OCI-M2 (cell line): ENCODE data around the gene GPR87.

ENCODE experiments used
- DNase-seq: peaks from one replicate; lab custom pipeline; 2025; ENCODE audit not compliant: unreplicated experiment; lab: John Stamatoyannopoulos, UW

Gene GPR87

DNA sequence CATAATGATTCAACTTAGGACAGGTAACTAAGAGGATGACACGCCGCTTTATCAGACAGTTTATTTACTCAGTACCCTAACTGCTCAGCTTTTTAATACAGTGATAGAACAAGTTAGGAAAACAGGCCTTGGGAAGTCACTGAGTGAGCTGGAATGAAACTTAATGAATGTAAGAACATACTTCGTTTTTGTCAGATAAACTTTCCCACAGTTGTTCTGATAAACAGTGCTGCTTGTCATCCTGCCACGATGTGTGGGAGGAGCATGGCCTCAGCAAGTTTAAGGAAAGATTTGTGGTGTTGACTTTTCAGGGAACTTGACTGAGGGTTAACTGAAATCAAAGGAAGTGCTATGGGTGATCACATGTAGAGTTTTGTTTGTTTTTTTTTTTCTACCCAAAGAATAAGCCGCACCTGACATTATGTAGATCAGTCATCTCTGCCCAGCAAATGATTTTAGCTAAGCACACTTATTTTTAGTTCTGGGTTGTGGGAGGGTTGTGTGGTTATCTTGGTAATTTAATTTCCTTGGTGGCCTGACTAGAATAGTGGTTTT is 32.6 kb downstream of the GPR87 start:
- DNase-seq: no peak

DNA sequence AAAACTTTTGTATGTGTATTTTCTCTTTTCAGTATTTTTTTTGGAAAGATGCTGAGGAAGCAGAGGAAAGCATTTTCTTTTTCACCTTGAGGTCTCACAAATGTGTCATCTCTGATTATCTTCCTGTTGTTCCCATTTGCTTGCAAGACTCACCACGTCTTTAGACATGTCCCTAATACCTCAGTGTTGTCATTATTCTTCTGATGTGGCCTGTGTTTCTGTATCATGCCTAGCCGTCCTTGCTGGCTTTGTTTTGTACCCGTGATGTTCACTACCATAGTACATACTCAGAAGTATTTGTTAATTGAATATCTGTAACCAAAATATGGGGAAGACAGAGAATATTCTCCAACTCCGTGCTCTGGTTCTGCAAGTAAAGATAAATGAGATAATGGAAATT is 33.2 kb downstream of the GPR87 start:
- DNase-seq: no peak

DNA sequence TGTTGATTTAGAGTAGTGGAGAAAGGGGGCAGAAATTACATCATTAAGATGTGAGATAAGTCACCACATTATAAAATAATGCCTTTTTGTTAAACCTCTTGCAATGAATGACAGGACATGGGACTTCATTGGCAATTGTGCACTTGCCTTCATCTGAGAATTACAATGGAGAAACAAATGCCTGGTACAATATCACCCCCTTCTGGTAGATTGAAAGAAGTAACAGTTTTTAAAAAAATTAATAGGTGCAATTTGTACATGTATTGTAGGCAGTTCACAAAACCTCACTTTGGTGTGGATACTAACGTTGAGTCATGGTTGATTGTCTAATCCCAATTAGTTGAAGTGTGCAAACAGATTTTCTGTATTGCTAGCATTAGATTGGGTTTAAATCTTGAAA is 33.7 kb downstream of the GPR87 start:
- no peak for DNase-seq

DNA sequence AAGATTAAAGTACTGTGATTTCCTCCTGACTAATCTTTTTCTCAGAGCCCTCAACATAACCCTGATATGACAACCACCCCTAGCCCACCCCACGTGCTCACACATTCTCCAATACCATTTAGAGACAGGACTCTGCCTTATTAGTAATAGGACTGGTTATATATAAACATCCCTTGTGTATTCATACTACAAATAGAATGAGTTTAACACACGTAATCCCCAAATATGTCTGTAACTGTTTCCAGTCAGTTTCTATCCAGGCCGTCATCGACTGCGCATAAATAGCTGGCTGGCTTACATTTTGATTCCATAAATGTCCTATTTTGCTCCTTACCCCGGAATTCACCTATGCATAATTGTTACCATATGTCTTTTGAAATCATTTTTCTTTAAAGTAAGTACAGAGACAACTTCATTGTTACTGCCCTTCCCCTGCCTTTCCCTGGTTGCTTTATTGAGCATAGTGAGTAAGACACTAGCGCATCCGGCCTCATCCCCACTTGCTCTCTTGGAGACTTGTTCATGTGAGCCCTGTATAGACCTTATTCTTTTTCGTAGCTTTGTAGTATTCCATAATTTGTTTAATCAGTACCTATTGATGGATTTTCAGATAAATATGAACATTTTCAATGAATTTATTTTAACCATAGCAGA is 34.8 kb downstream of the GPR87 start:
- no peak for DNase-seq

DNA sequence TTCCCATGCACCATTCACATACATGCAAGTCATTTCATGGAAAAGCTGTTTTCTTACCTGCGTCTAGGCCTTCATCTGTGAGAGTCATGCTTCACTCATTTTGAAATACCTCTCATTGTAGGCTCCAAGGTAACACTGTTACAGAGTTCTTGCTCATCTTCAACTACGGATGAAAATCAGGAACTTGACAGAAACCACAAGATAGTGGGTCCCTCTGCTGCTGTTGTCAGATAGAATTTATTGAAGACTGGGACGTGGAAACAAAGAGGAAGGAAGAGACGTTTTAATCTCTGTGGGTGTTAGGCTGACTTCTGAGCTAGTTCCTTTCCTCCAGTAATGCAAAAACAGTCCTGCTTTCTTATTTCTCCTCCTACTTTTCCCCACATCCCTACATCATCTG is 38.4 kb downstream of the GPR87 start, which contains the start of gene P2RY14:
P2RY14 (minus strand) TSS at position 313 of the 400 bp plus-strand sequence. CDS start 64,226 bp downstream, outside the sequence.
- DNase-seq: no peak

DNA sequence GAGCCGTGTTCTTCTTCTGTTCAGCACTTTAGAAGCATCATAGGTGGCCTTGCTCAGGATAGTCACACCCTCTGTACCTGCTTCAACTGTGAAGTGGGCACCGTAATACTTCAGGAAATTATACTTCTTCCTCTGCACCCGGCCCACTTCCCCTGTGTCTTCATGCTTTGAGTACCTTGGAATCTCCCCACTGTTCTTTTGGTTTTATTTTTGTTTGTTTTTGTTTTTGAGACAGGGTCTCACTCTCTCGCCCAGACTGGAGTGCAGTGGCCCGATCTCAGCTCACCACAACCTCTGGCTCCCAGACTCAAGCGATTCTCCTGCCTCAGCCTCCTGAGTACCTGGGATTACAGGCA is 40.0 kb downstream of the GPR87 start:
- no peak for DNase-seq

DNA sequence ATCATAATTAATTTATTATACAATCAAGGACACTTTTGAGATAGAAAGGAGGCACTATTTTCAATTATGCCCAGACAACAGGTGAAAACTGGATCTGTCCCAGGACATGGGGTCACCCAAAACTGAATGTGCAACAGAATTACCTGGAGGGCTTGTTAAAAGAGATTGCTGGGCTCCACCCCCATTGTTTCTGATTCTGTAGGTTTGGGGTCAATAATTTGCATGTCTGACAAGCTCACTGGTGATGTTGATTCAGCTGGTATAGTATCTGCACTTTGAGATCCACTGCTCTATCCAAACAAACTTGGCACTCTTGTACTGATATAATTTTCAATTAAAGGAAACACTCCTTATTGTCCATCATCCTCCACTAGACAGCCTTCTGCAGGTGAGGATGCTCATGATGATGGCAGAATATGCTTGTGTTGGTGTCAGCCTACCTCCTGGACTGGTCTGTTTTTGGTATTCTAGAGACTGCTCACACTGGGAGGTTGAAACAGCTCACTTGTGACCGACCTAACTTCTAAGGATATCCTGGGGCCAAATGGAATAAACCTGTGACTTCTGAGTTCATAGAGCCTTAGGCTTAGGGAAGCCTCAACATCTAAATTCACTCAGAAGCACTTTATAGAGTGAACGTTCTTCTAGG is 40.5 kb downstream of the GPR87 start:
- no peak for DNase-seq

DNA sequence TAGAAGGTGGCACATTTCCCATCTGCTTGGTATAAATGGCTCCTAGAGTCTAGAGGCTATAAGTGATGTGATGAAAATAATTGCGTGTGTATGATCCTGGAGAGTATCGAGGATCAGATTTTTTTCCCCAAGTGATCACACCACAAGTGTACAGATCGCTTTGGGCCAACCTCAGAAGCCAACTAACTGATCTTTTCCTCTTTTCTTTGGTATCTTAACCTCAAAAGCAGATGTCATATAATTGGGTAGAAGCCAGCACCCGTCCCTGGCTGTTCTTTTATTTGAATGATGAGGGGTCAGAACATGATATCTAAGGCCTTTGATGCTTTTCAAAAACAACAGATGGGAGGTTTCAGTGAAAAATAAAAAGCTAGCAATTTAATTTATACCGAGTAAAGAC is 41.5 kb downstream of the GPR87 start:
- no peak for DNase-seq

DNA sequence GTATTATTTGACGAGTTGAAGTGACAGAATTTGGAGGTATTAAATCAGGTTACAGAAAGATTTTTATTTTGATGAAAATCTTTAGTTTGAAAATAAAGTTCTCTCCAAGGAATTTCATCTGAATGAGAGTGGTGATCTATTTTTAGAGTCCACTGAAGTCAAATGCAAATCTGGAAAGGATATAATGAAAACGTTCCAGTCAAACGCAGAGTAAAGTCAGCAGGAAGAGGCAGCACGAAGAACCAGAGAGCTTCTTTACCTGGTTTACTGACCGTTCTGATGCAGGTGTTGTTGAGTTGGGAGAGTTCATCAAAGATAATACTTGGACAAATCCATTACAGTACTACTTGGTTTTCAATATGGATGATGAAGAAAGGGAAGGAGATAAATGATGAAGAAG is 47.0 kb downstream of the GPR87 start:
- DNase-seq: no peak

DNA sequence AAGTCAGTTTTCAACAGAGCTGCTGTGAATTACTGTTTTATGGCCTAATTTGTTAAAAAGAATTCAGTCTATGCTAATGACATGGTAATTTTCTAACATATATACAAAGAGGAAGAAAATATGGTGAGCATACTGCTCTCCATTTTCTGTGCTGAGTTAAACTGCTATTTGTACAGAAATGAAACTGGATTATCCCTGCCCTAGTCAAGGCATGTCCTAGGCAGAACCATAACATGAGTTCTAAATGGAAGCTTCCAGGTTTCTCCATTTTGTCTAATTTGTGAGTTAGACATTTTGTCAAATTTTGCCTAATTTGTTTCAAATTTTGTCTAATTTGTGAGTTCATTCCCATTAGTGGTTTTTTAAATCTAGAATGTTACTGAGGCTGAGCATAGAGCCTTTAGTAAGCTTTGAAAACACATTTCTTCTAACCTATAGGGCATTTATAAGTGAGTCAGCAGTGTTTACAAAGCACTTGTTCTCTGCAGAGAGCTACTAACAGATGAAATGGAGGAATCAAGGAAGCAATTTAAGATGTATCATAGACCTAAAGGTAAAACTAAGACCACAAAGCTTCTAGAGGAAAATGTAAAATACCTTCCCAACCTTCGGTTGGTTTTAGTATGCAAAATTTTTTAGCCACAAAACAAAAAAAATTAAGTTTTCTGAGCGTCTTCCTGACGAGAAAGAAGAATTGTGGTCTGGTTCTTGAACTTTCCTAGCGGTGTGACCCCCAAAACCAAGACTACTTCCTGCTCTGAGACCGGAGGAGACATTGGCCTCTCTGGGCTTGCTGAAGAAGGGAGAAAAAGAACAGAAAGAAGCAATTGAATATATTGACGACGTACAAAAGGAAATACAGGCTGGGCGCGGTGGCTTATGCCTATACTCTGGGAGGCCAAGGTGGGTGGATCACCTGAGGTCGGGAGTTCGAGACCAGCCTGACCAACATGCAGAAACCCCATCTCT is 48.1 kb downstream of the GPR87 start:
- DNase-seq: no peak

DNA sequence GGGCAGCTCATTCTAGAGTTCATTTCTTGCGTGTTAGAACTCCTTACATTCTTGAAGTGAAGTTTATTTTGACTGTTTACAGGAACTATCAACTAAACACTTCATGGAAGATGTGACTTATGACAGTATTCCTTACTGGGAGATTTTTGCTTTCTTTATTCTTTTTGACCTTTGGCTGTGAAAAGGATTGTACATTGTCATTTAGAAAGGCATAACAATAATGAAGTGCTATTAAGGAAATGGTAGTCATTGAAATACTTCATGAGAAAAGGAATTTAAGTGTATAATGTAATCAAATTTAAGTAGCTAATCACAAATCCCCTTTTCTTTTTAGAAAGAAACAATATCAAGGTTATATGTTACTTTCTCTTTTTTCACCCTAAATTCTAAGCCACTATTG is 49.6 kb downstream of the GPR87 start:
- no peak for DNase-seq

DNA sequence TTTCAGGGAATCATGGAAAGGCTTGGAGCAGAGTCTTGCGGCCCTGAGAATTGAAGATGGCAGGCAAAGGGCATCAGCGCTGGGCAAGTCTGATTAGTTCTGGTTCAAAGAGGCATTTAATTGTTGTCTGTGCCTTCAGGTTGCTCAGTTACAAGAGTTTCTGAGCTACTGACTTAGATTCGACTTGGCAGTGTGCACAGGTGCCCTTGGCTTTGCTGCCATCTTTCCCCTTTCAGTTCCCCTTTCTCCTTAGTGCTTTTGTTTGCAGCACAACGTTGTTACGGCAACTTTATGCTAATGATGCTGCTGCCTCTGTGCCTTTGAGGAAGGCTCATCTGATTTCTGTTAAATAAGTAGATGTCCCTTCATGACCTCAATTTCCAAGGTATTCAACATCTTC is 50.8 kb downstream of the GPR87 start:
- no peak for DNase-seq

DNA sequence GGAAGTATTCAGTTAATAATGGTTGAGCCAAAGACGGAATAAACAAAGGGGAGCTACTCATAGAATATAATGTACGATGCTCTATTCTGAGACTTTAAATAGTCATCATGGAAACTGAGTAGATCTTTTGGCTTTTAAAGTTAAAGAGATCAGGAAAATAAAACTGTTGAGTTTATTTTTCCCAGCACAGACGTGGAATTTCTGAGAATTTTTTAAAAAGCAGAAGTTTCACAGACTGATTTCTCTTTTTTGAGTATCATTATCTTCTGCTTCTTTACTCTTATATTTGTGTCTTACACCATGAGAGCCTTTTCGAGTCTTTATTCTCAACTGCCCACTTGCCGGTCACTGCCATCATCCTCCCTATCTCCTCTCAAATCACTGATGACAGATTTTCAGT is 51.5 kb downstream of the GPR87 start:
- DNase-seq: no peak

DNA sequence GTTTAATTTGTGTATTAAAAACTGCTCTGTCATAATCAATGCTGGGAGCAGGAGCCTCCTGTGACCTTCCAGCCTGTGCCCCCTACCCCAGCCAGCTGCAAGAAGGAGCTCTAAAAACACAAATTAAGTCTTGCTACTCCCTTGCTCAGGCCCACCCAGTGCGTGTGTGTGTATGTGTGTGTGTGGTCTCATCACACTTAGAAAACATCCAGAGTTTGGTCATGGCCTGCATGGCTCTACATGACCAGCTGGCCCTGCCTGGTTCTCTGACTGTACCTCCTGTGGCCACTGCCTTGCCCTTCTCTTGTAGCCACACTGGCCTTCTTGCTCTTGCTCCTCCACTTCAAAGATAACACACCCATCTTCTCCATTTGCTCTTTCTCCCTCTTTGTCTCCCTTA is 52.0 kb downstream of the GPR87 start:
- DNase-seq: no peak

DNA sequence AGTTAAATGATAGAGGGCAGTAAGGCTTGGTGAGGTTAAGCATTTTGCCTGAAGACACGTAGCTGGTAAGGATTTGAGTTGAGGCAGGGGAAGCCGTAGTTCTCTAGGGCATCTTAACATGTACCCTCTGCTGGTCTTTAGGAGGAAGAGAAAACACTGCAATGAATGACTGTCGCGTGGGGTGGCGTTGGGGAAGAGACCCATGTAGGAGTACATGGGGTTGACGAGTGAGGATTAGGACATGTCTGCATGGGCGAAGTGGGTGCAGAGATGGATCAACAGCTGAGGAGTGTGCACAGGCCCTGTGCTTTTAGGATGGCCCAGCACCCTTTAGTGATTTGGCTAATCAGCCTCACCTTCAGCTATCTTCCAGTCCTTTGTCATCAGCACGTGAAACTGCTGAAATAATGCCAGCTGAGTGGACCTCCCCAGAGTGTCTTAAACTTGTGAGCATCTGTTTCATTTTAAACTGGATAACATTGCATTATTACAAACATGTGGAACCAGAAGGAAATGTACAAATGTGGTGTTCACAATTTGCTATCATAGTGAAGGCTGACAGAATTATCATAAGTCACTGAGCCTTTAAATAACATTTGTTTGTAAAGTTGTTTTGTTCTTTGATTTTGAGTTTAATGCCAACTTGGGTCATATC is 53.6 kb downstream of the GPR87 start:
- no peak for DNase-seq

DNA sequence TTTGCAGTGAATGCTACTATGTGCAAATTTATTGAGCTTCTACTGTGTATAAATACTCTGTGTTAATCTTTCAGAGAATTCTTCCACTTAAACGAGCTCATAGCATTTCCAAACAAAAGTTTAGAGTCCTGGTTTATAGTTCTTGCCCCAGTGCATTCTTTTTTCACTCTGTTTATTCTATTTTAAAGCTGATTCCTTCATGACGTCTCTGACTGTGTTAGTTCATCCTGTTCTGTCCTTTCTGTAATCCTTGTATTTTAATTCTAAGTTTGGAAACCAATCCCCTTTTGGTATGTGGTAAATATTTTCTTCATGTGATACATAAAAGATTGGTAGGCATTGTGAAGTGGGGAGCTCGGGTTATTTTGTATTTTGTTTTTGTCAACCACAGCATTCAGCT is 57.0 kb downstream of the GPR87 start:
- DNase-seq: no peak

DNA sequence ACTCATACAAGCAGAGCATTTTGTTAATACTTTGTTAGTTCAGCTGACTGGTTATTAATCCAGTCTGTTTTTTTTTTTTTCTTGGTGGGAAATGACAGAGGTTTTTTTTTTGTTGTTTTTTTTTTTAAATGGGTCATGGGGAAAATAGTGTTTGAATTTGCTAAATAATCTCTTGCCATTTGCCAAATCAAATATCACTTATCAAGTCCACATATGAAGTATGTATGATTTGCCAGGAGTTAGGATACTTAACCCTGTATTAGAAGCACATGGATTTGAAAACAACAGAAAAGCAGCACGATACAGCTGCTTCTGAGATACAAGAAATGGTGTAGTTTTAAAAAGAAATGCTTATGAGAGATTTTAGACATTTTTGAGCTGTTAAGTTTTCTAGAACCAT is 59.9 kb downstream of the GPR87 start:
- DNase-seq: no peak

DNA sequence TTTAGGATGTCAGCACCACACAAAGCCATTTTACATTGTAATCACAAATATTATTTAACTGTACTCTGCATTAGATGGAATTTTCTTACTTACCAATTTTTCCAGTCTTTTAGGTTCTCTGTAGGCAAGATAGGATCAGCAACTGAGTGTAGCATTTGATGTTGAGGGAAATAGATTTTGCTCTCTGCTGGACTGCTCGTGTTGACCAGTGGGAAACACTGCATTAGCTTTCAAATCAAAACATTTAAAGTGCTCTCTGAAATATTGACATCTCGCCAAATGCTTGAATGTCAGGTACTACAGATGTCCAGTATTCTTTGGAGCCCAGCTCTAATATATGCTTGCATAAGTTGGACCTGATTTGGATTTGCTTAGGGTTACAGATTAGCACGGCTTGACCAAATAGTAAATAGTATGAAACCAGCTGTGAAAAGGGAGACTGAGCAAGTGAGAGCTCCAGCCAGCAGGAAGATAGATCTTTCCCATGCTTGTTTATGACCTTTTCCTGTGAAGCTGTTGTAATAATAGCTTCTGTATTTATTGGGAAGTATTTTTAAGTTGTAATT is 67.8 kb downstream of the GPR87 start:
- no peak for DNase-seq
